Activated naive CD4-positive, alpha-beta T cell treated with anti-CD3 and anti-CD28 coated beads for 36 hours (primary cell): ENCODE measurements around the gene PIH1D2. TPM values are rescaled to one million over a fixed set of nuclear protein-coding genes. Genes with fewer than 3 reads are reported as not detected.
"Not testable (repeated sequence)": the region's sequence is repeated elsewhere in the genome, so short reads cannot be mapped to it uniquely, and the experiment has no call there.

Experiments used
- CTCF ChIA-PET: fragments of 350-600 bp; sonication (Branson Sonifier 250); formaldehyde crosslinking; loops from one replicate; lab custom pipeline; 2021; ENCODE audit warnings: antibody characterized with exemption; lab: Charles Lee
- DNase-seq: peaks from one replicate; pipeline ENCODE4 v3.0.0-alpha.2; 2020
- H3K27ac Mint-ChIP-seq: one replicate; pipeline ENCODE4 v1.8.0; 2021; ENCODE audit warnings: mild to moderate bottlenecking, mixed read lengths
- H3K27me3 Mint-ChIP-seq: one replicate; pipeline ENCODE4 v1.8.0; 2021; ENCODE audit warnings: low read depth, mixed read lengths
- H3K36me3 Mint-ChIP-seq: one replicate; pipeline ENCODE4 v1.8.0; 2021; ENCODE audit warnings: low read depth, mixed read lengths
- H3K4me1 Mint-ChIP-seq: one replicate; pipeline ENCODE4 v1.8.0; 2021; ENCODE audit warnings: low read depth, mixed read lengths
- H3K4me3 Mint-ChIP-seq: one replicate; pipeline ENCODE4 v1.8.0; 2021; ENCODE audit warnings: mild to moderate bottlenecking, moderate library complexity, mixed read lengths
- H3K9me3 Mint-ChIP-seq: one replicate; pipeline ENCODE4 v1.8.0; 2021; ENCODE audit warnings: mixed read lengths
- intact Hi-C: fragments of 100-400 bp; cut with micrococcal nuclease; formaldehyde crosslinking; loops from one replicate; pipeline ENCODE4 v1.15.1; 2023
- total RNA-seq, 2 experiments: library from RNA; stranded (reverse); gene quantifications; one replicate each; pipeline ENCODE4 v1.2.3, GENCODE V29; 2021

Gene PIH1D2
- total RNA-seq, 2 experiments from 2014 or later, result 0.35 to 0.50 TPM

DNA sequence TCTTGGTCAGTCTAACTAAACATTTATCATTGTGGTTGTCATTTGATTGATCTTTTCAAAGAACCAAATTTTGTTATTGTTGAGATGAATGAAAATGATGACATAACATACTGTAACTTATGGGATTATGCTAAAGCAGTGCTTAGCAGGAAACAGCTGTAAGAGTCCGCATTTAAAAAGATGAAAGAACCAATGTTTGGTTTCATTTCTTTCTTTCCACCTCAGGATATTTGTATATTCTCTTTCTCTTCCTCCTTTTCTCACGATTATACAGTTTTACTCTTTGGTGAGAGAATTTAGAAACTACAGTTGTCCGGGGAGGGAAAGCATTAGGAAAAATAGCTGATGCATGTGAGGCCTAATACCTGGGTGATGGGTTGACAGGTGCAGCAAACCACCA, 23.1 kb downstream of the PIH1D2 start:
- no peak for DNase-seq
- no peak overlapping the region for H3K4me3 Mint-ChIP-seq
- H3K27ac Mint-ChIP-seq, result no peak overlapping the region
- CTCF ChIA-PET, result interaction anchor here (0.6 kb wide), 1 partner anchor 26 kb away, joined by 3 read pairs; no protein-coding TSS in a partner anchor
- H3K4me1 Mint-ChIP-seq, result peaks cover 23% of the 10 kb centered on the region
- peaks cover 56% of the 10 kb centered on the region for H3K36me3 Mint-ChIP-seq
- H3K27me3 Mint-ChIP-seq, result no peaks in the 10 kb centered on the region
- H3K9me3 Mint-ChIP-seq, result no peaks in the 10 kb centered on the region
- intact Hi-C loops, result no loop called here

DNA sequence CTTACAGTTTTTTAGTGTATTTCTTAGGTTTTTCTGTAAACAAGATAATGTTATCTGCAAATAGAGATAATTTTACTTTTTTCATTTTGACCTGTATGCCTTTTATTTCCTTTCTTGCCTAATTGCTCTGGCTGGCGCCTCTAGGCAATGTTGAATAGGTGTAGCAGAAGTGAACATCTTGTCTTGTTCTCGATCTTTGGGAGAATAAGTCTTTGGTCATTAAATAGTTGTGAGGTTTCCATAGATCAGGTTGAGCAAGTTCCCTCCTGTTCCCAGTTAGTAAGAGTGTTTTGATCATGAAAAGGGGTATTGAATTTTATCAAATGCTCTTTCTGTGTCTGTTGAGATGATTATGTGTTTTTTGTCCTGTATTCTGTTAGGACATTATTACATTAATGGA, 24.0 kb downstream of the PIH1D2 start:
- H3K4me1 Mint-ChIP-seq, result peaks cover 23% of the 10 kb centered on the region
- H3K36me3 Mint-ChIP-seq, result peaks cover 60% of the 10 kb centered on the region

GRCh38 chr11:112048256-112048655, 25.6 kb downstream of the PIH1D2 start:
- H3K27ac Mint-ChIP-seq, result peak overlapping the region; percentile 44
- H3K4me3 Mint-ChIP-seq, DNase-seq, H3K27me3 Mint-ChIP-seq, H3K9me3 Mint-ChIP-seq, CTCF ChIA-PET: not testable (repeated sequence)
- H3K4me1 Mint-ChIP-seq, result peaks cover 23% of the 10 kb centered on the region
- intact Hi-C loops, result loop anchor here (2.0 kb wide), 1 partner anchor 39 kb away; the partner anchor contains the start of genes SDHD and TIMM8B
- peaks cover 68% of the 10 kb centered on the region for H3K36me3 Mint-ChIP-seq

More for the DNA sequence above, 24.0 kb downstream of the PIH1D2 start:
- no peak overlapping the region for H3K4me3 Mint-ChIP-seq
- no peaks in the 10 kb centered on the region for H3K27me3 Mint-ChIP-seq
- H3K27ac Mint-ChIP-seq, result no peak overlapping the region
- no peak for DNase-seq
- intact Hi-C loops, result loop anchor here (2.0 kb wide), 1 partner anchor 37 kb away; the partner anchor contains the start of genes SDHD and TIMM8B
- CTCF ChIA-PET, result no interaction called here
- no peaks in the 10 kb centered on the region for H3K9me3 Mint-ChIP-seq

- DNase-seq, H3K27me3 Mint-ChIP-seq, H3K9me3 Mint-ChIP-seq, H3K4me3 Mint-ChIP-seq, intact Hi-C loops, CTCF ChIA-PET, H3K27ac Mint-ChIP-seq: not testable (repeated sequence)
- peaks cover 64% of the 10 kb centered on the region for H3K36me3 Mint-ChIP-seq
- peaks cover 31% of the 10 kb centered on the region for H3K4me1 Mint-ChIP-seq
Measured at GRCh38 chr11:112046647-112047046, 27.2 kb downstream of the PIH1D2 start.

GRCh38 chr11:112044961-112045360, 28.9 kb downstream of the PIH1D2 start:
- intact Hi-C loops, result no loop called here
- Mint-ChIP-seq H3K27me3 (no peaks in the 10 kb centered on the region), H3K4me1 (peaks cover 27% of the 10 kb centered on the region), H3K36me3 (peaks cover 58% of the 10 kb centered on the region), H3K9me3 (no peaks in the 10 kb centered on the region), H3K27ac (no peak overlapping the region), H3K4me3 (no peak overlapping the region)
- CTCF ChIA-PET, result interaction anchor here (0.6 kb wide), 1 partner anchor 39 kb away, joined by 3 read pairs; no protein-coding TSS in a partner anchor
- no peak for DNase-seq

DNA sequence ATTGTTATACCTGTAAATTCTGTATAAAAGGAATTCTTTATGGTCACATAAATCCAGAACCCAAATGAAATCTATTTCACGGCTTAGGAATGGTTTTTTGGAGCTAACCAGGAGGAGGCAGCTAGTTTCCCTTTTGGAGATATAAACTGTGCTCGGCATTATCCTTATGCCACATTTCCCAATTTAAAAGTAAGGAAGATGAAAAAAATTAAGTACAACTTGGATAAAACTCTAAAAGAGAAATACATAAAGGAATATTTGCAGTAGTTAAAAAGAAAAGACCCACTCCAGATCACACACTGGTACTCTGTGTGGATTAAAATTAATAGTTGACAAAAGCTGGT, 30.9 kb downstream of the PIH1D2 start:
- H3K27ac Mint-ChIP-seq, result no peak overlapping the region

DNA sequence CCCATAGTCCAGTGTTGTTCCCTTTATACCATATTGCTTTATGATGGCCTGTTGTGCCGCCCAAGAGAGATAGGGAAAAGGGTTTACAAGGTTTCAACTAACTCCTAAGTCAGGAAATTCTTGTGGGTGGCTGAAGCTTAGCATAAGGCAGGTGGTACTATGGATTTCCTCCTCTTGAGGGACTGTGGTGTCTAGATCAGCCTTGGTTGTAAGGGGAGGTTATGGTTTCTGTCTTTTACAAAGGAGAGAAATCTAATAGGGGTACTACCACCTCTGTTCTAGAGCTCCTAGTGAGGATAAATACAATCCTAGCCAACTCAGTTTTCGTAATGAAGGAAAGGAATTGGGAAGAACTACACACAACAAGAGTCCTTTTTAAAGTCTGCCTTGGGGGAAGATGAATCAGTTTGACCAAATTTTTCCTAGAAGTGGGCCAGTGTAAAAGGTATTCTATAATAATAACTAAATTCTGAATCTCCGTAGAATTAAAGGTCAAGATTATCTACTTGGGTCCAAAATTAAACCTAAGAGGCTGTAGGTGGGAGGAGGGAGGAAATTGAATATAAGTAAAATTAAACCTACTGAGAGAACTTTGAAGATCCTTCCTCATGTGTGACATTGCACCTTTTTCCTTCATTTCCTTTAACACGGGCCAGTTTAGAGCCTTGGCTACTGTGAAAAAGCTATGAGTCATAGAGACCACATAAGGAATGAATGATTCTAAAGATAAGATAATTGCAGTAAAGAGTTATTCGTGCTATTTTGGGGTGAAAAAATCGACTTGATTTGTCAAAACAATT, 31.5 kb downstream of the PIH1D2 start:
- peaks cover 47% of the 10 kb centered on the region for H3K36me3 Mint-ChIP-seq
- H3K4me3 Mint-ChIP-seq, result no peak overlapping the region
- DNase-seq, result no peak
- H3K9me3 Mint-ChIP-seq, result no peaks in the 10 kb centered on the region
- H3K4me1 Mint-ChIP-seq, result peaks cover 8% of the 10 kb centered on the region
- no peaks in the 10 kb centered on the region for H3K27me3 Mint-ChIP-seq
- intact Hi-C loops, result no loop called here
- CTCF ChIA-PET, result interaction anchor here (0.7 to 1.0 kb wide), 2 partner anchors 72 to 146 kb away, joined by 3 read pairs; no protein-coding TSS in a partner anchor
- peak overlapping the region; percentile 30 for H3K27ac Mint-ChIP-seq

More for the DNA sequence above, 30.9 kb downstream of the PIH1D2 start:
- CTCF ChIA-PET, result interaction anchor here (0.7 to 1.7 kb wide), 3 partner anchors 61 to 147 kb away, joined by 3 to 4 read pairs (median 3); no protein-coding TSS in a partner anchor
- Mint-ChIP-seq H3K36me3 (peaks cover 50% of the 10 kb centered on the region), H3K4me3 (no peak overlapping the region), H3K9me3 (no peaks in the 10 kb centered on the region), H3K27me3 (no peaks in the 10 kb centered on the region), H3K4me1 (peaks cover 11% of the 10 kb centered on the region)
- DNase-seq, result no peak
- intact Hi-C loops, result no loop called here

DNA sequence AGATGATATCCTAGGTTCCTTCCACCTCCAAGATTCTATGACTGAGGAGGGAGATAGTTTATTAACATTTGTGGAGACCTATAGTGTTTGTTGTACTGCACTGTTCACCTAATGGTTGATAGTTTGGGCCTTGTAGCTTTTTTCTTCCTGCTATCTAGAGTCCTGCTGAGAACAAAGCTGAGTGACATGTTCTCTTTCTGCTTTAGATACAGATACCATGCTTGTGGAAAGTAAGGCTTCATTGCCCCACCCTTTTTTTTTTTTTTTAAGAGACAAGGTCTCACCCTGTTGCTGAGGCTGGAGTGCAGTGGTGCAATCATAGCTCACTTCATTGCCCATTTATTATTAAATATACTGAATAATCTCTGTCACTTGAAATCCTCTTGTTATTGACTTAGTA, 36.3 kb downstream of the PIH1D2 start:
- Mint-ChIP-seq H3K27me3 (no peaks in the 10 kb centered on the region), H3K9me3 (no peaks in the 10 kb centered on the region), H3K4me3 (no peak overlapping the region), H3K36me3 (peaks cover 30% of the 10 kb centered on the region), H3K27ac (no peak overlapping the region), H3K4me1 (peaks cover 7% of the 10 kb centered on the region)
- intact Hi-C loops, result no loop called here
- DNase-seq, result no peak
- CTCF ChIA-PET, result interaction anchor here (1.0 to 1.1 kb wide), 2 partner anchors 106 to 243 kb away, joined by 3 to 4 read pairs; no protein-coding TSS in a partner anchor

DNA sequence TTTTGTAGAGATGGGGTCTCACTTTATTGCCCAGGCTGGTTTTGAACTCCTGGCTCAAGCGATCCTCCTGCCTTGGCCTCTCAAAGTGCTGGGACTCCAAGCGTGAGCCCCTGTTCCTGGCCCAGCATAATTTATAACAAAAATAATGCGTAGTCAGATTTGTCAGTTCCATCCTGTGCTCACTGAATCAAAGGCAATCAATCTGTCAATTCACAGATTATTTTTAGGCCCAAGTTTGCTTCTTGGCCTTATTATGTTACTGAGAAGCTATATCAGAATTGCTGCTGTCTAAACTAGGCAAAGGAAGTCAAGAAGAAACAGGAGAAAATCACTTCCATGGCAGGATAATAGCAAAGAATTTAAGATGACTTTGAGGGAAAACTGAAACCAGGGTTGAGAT, 39.9 kb downstream of the PIH1D2 start:
- peaks cover 6% of the 10 kb centered on the region for H3K4me1 Mint-ChIP-seq
- intact Hi-C loops, result no loop called here
- H3K27me3 Mint-ChIP-seq, result no peaks in the 10 kb centered on the region
- H3K36me3 Mint-ChIP-seq, result peaks cover 36% of the 10 kb centered on the region
- CTCF ChIA-PET, result interaction anchor here (0.9 kb wide), 1 partner anchor 102 kb away, joined by 3 read pairs; no protein-coding TSS in a partner anchor
- H3K4me3 Mint-ChIP-seq, result no peak overlapping the region
- H3K27ac Mint-ChIP-seq, result no peak overlapping the region
- H3K9me3 Mint-ChIP-seq, result no peaks in the 10 kb centered on the region
- no peak for DNase-seq

- DNase-seq, result no peak
- H3K4me3 Mint-ChIP-seq, result no peak overlapping the region
- peaks cover 42% of the 10 kb centered on the region for H3K36me3 Mint-ChIP-seq
- no peaks in the 10 kb centered on the region for H3K27me3 Mint-ChIP-seq
- intact Hi-C loops, result loop anchor here (10.0 kb wide), 2 partner anchors 265 to 425 kb away; partner anchors contain the start of genes PPP2R1B and SIK2
- H3K9me3 Mint-ChIP-seq, result no peaks in the 10 kb centered on the region
- CTCF ChIA-PET, result interaction anchor here (0.6 kb wide), 1 partner anchor 28 kb away, joined by 3 read pairs; no protein-coding TSS in a partner anchor
- no peak overlapping the region for H3K27ac Mint-ChIP-seq
- peaks cover 17% of the 10 kb centered on the region for H3K4me1 Mint-ChIP-seq
Measured at GRCh38 chr11:112029460-112029859, 44.4 kb downstream of the PIH1D2 start.

GRCh38 chr11:112026784-112027410, 46.9 kb downstream of the PIH1D2 start:
- H3K27me3 Mint-ChIP-seq, H3K27ac Mint-ChIP-seq, H3K9me3 Mint-ChIP-seq, DNase-seq, H3K4me3 Mint-ChIP-seq, CTCF ChIA-PET: not testable (repeated sequence)
- H3K36me3 Mint-ChIP-seq, result peaks cover 33% of the 10 kb centered on the region
- peaks cover 31% of the 10 kb centered on the region for H3K4me1 Mint-ChIP-seq
- intact Hi-C loops, result loop anchor here (10.0 kb wide), 2 partner anchors 262 to 422 kb away; partner anchors contain the start of genes PPP2R1B and SIK2

DNA sequence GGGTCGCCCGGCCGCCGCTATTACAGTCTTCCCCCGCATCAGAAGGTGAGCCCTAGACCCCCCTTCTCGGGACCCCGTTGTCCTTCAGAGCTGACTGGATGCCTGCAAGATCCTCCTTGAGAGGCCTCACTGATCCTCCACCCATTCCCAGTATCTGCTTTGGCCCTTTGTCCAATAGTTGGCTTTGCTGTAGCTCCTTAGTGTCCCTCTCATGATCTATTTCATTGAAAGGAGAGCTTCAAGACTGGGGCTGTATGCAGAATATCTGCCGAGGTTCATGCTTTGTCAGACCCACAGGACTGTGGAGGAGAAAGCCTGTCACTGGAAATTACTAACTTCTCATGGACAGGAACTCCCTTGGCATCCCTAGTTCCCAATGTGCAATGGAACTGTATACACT, 48.1 kb downstream of the PIH1D2 start:
- Mint-ChIP-seq H3K27me3 (no peaks in the 10 kb centered on the region), H3K36me3 (peaks cover 33% of the 10 kb centered on the region), H3K4me3 (peak overlapping the region; percentile 100), H3K27ac (peak overlapping the region; percentile 100), H3K4me1 (peaks cover 31% of the 10 kb centered on the region), H3K9me3 (no peaks in the 10 kb centered on the region)
- intact Hi-C loops, result loop anchor here (1.0 to 10.0 kb wide), 9 partner anchors 31 to 421 kb away; partner anchors contain the start of genes ALG9, CFAP68, FDXACB1 and NKAPD1
- DNase-seq, result no peak
- CTCF ChIA-PET, result interaction anchor here (0.7 to 0.8 kb wide), 2 partner anchors 94 to 255 kb away, joined by 4 to 5 read pairs; no protein-coding TSS in a partner anchor
